GM12878 (cell line): ENCODE measurements around the gene MYO3B. TPM values are rescaled to one million over a fixed set of nuclear protein-coding genes. Genes with fewer than 3 reads are reported as not detected.
A peak's percentile ranks its signal among the peaks of the same experiment; 100 is the strongest.

ENCODE experiments used
- ATAC-seq: fragments of 200-7000 bp; cut with Tn5 transposase; 3 replicates; pipeline ENCODE4 v1.9.1; 2020; ENCODE audit warnings: mild to moderate bottlenecking, moderate library complexity
- BruUV-seq: library from RNA; stranded (reverse); fragments of 400-500 nt; replicated peaks from 2 replicates; lab custom pipeline; 2021; lab: Mats Ljungman, UMichigan
- CTCF ChIA-PET: fragments of 300-600 bp; sonication (Branson Sonifier 250); formaldehyde crosslinking; extraction: SDS; loops from one replicate; lab custom pipeline; 2021; ENCODE audit warnings: inconsistent platforms; lab: Yijun Ruan, JAX
- POLR2A ChIA-PET: fragments of 350-600 bp; formaldehyde crosslinking; extraction: SDS; loops from one replicate; lab custom pipeline; 2021; ENCODE audit warnings: inconsistent platforms; lab: Charles Lee
- RAD21 ChIA-PET: fragments of 300-600 bp; sonication (Branson Sonifier 250); formaldehyde crosslinking; loops from one replicate; lab custom pipeline; 2023; ENCODE audit warnings: antibody characterized with exemption; ENCODE audit not compliant: unreplicated experiment; lab: Charles Lee
- SMC1A ChIA-PET: fragments of 300-600 bp; sonication (Branson Sonifier 250); formaldehyde crosslinking; loops from one replicate; lab custom pipeline; 2023; ENCODE audit not compliant: unreplicated experiment, uncharacterized antibody; lab: Charles Lee
- DNase-seq: peaks from one replicate; pipeline ENCODE4 v3.0.0-alpha.2; 2011; ENCODE audit warnings: low read depth, low spot score
- FAIRE-seq: peaks from 3 replicates; lab custom pipeline; 2011; peaks lifted over from hg19 to GRCh38; lab: Jason Lieb, UNC
- H2AFZ ChIP-seq: 2 replicates; pipeline ENCODE4 v1.6.0; 2011; ENCODE audit warnings: low read depth, low read length, control low read depth; ENCODE audit not compliant: control insufficient read depth
- H3K27ac ChIP-seq: 2 replicates; pipeline ENCODE4 v1.5.1; 2011; ENCODE audit warnings: control low read depth; ENCODE audit not compliant: control insufficient read depth, insufficient read depth
- H3K27me3 ChIP-seq, 2 experiments: replicated peaks in 1 of 2; 2 replicates each; pipeline versions ENCODE4 v1.6.0 to v1.6.1; 2011; ENCODE audit warnings: low read length in 1 of 2; ENCODE audit not compliant: control insufficient read depth in 2 of 2, insufficient read depth in 2 of 2
- H3K36me3 ChIP-seq, 2 experiments: 2 replicates each; pipeline ENCODE4 v1.5.1; 2011; ENCODE audit warnings: low read length in 1 of 2; ENCODE audit not compliant: control insufficient read depth in 2 of 2, insufficient read depth in 2 of 2
- H3K4me1 ChIP-seq: 2 replicates; pipeline ENCODE4 v1.6.1; 2011; ENCODE audit warnings: mild to moderate bottlenecking, low read length, moderate library complexity, mixed read lengths; ENCODE audit not compliant: control insufficient read depth, insufficient read depth
- H3K4me2 ChIP-seq: 2 replicates; pipeline ENCODE4 v1.6.0; 2011; ENCODE audit warnings: control low read depth; ENCODE audit not compliant: control insufficient read depth, insufficient read depth
- H3K4me3 ChIP-seq: fragments of 200-600 bp; sonication (generic); 2 replicates; pipeline ENCODE4 v1.5.1; 2016
- H3K79me2 ChIP-seq: 2 replicates; pipeline ENCODE4 v1.6.0; 2011; ENCODE audit warnings: low read length; ENCODE audit not compliant: control insufficient read depth, insufficient read depth
- H3K9ac ChIP-seq: 2 replicates; pipeline ENCODE4 v1.8.0; 2011; ENCODE audit warnings: low read length, control low read depth, mixed read lengths; ENCODE audit not compliant: control insufficient read depth, insufficient read depth
- H3K9me3 ChIP-seq: replicated peaks from 3 replicates; pipeline ENCODE4 v1.5.1; 2011; ENCODE audit warnings: mild to moderate bottlenecking, low read length; ENCODE audit not compliant: control insufficient read depth, insufficient read depth
- H4K20me1 ChIP-seq: 2 replicates; pipeline ENCODE4 v1.6.0; 2011; ENCODE audit not compliant: control insufficient read depth, insufficient read depth
- CUX1 ChIP-seq: IDR thresholded peaks from 2 replicates; pipeline ENCODE4 v1.6.1; 2012; ENCODE audit warnings: improper control_type of control experiment, low read depth, low read length; ENCODE audit not compliant: insufficient replicate concordance
- EGR1 ChIP-seq, 2 experiments: IDR thresholded peaks; 1 replicate in 1 of 2; 2 replicates in 1 of 2; pipeline ENCODE4 v1.6.1; 2011 to 2012; ENCODE audit warnings: low read depth in 2 of 2, low read length in 2 of 2, borderline replicate concordance in 1 of 2, mild to moderate bottlenecking in 1 of 2, moderate library complexity in 1 of 2
- HSF1 ChIP-seq: fragments of 150-350 bp; IDR thresholded peaks from 2 replicates; pipeline ENCODE4 v1.6.1; 2014; ENCODE audit warnings: mild to moderate bottlenecking, low read depth, low read length
- LARP7 ChIP-seq: fragments of 450-650 bp; IDR thresholded peaks from 2 replicates; pipeline ENCODE4 v1.6.1; 2017; ENCODE audit warnings: mild to moderate bottlenecking
- SIX5 ChIP-seq: IDR thresholded peaks from 2 replicates; pipeline ENCODE4 v1.6.1; 2011; ENCODE audit warnings: mild to moderate bottlenecking, low read depth, low read length, moderate library complexity; ENCODE audit not compliant: severe bottlenecking
- SMARCA5 ChIP-seq: fragments of 450-650 bp; IDR thresholded peaks from 2 replicates; pipeline ENCODE4 v1.6.1; 2017; ENCODE audit warnings: mild to moderate bottlenecking
- TBL1XR1 ChIP-seq: IDR thresholded peaks from 2 replicates; pipeline ENCODE4 v1.6.1; 2012; ENCODE audit warnings: low read depth, low read length, improper control_type of control experiment
- ZBED1 ChIP-seq: IDR thresholded peaks from 2 replicates; pipeline ENCODE4 v1.6.1; 2016; ENCODE audit warnings: borderline replicate concordance
- ZNF24 ChIP-seq: fragments of 450-650 bp; IDR thresholded peaks from 2 replicates; pipeline ENCODE4 v1.6.1; 2017; ENCODE audit warnings: antibody characterized with exemption, mild to moderate bottlenecking
- WGBS: methylation state at CpG from one replicate; pipeline ENCODE4 v1.1.6; 2016; ENCODE audit warnings: low lambda C conversion rate; ENCODE audit not compliant: insufficient replicate concordance, insufficient coverage; ENCODE audit errors: missing lambda C conversion rate; 5-methylcytosine and 5-hydroxymethylcytosine counted together
- in situ Hi-C: fragments of 300-500 bp; cut with MboI; formaldehyde crosslinking; loops from 9 replicates; pipeline ENCODE4 v1.14.3; 2018; ENCODE audit warnings: mixed read lengths
- intact Hi-C: fragments of 100-400 bp; cut with micrococcal nuclease; formaldehyde crosslinking; loops from one replicate; pipeline ENCODE4 v1.14.2; 2022; ENCODE audit not compliant: unreplicated experiment
- polyA plus RNA-seq, 11 experiments: library from polyadenylated mRNA; depleted of rRNA in 4 of 11; unstranded in 6 of 11; stranded (reverse) in 5 of 11; fragments of >200 nt; fragmentation: Nextera tagmentation in 4 of 11; fragmentation: Illumina TruSeq in 1 of 11; extraction: Ambion mirVana in 4 of 11; extraction: Trizol in 1 of 11; gene quantifications; 1 replicate in 1 of 11; 2 replicates in 10 of 11; pipeline versions ENCODE4 v1.2.1 to v1.2.3, GENCODE V29; 2011 to 2016; ENCODE audit warnings: inconsistent platforms in 2 of 11, missing spikeins in 2 of 11, low read depth in 1 of 11
- total RNA-seq, 4 experiments: library from RNA; depleted of rRNA in 3 of 4; stranded (reverse); fragments of >200 nt in 3 of 4; fragmentation: Illumina TruSeq in 1 of 4; extraction: Trizol in 1 of 4; gene quantifications; 2 replicates each; pipeline versions ENCODE4 v1.2.1 to v1.2.3, GENCODE V29; 2013 to 2021
- TF ChIP-seq, protein P1 (sequence below): fragments of 450-650 bp; IDR thresholded peaks from 2 replicates; pipeline ENCODE4 v1.6.1; 2018; ENCODE audit warnings: mild to moderate bottlenecking, low read depth, moderate library complexity; ENCODE audit not compliant: partially characterized antibody
- TF ChIP-seq, protein P2 (sequence below): IDR thresholded peaks from 2 replicates; pipeline ENCODE4 v1.6.1; 2012; ENCODE audit warnings: low read depth, low read length, improper control_type of control experiment

The MYO3B gene
- total and polyA plus RNA-seq, 10 of the 15 experiments (the other 5 are each of a cell fraction or from before 2014, with no cell fraction given), result 1.1 to 7.1 (median 2.1) TPM

DNA sequence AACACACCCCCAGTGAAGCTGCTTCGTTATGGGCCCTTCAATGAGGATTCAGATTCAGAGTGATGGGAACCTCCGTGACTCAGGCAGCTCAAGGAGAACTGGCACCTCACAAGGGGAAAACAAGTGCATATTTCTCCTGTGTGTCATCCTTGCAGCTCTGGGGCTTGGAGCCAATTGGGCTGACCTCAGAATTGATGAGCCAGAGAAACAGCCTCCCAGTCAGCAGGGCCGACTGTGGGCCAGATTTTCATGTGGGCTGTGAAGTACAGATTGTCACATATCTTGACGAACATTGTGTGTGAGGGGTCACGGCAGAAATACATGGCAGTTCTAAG is 347.6 kb downstream of the MYO3B start (continued):
- TF ChIP-seq, protein P1, sequence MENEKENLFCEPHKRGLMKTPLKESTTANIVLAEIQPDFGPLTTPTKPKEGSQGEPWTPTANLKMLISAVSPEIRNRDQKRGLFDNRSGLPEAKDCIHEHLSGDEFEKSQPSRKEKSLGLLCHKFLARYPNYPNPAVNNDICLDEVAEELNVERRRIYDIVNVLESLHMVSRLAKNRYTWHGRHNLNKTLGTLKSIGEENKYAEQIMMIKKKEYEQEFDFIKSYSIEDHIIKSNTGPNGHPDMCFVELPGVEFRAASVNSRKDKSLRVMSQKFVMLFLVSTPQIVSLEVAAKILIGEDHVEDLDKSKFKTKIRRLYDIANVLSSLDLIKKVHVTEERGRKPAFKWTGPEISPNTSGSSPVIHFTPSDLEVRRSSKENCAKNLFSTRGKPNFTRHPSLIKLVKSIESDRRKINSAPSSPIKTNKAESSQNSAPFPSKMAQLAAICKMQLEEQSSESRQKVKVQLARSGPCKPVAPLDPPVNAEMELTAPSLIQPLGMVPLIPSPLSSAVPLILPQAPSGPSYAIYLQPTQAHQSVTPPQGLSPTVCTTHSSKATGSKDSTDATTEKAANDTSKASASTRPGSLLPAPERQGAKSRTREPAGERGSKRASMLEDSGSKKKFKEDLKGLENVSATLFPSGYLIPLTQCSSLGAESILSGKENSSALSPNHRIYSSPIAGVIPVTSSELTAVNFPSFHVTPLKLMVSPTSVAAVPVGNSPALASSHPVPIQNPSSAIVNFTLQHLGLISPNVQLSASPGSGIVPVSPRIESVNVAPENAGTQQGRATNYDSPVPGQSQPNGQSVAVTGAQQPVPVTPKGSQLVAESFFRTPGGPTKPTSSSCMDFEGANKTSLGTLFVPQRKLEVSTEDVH, result no peak

- CTCF ChIA-PET, result interaction anchor here (0.9 to 4.5 kb wide), 12 partner anchors 10 to 151 kb away, joined by 3 to 27 read pairs (median 5); no protein-coding TSS in a partner anchor
- no TSS peak for BruUV-seq
- no peak for FAIRE-seq
- TF ChIP-seq EGR1 (IDR thresholded peaks at IDR 0.05; ENCODE audit: borderline replicate concordance in 1 of 2, low read depth in 2 of 2, low read length in 2 of 2), result no peak
- no peak for TF ChIP-seq LARP7
- TF ChIP-seq ZNF24, result no peak
- no peak for TF ChIP-seq ZBED1
- TF ChIP-seq, protein P2, sequence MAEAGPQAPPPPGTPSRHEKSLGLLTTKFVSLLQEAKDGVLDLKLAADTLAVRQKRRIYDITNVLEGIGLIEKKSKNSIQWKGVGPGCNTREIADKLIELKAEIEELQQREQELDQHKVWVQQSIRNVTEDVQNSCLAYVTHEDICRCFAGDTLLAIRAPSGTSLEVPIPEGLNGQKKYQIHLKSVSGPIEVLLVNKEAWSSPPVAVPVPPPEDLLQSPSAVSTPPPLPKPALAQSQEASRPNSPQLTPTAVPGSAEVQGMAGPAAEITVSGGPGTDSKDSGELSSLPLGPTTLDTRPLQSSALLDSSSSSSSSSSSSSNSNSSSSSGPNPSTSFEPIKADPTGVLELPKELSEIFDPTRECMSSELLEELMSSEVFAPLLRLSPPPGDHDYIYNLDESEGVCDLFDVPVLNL, result no peak
- no peak for TF ChIP-seq CUX1
- no peak for TF ChIP-seq SIX5
- TF ChIP-seq SMARCA5, result no peak
- no peak for TF ChIP-seq HSF1
- no peak for TF ChIP-seq TBL1XR1
These were observed 352.4 kb downstream of the MYO3B start for GRCh38 chr2:170530284-170530745.

More at GRCh38 chr2:170530284-170530745, 352.4 kb downstream of the MYO3B start:
- DNase-seq, result no peak
- intact Hi-C loops, result no loop called here
- Histone ChIP-seq H3K27me3 (no peaks in the 10 kb centered on the region), H3K79me2 (no peaks in the 10 kb centered on the region), H3K4me3 (no peak overlapping the region), H3K9me3 (no peaks in the 10 kb centered on the region), H3K4me1 (peaks cover 4% of the 10 kb centered on the region; the same call in 1 of the 2 replicates), H4K20me1 (no peaks in the 10 kb centered on the region), H3K9ac (no peak overlapping the region), H2AFZ (no peak overlapping the region), H3K36me3 (no peaks in the 10 kb centered on the region), H3K27ac (no peak overlapping the region), H3K4me2 (no peak overlapping the region)
- ChIA-PET SMC1A (interaction anchor here (1.0 to 12.2 kb wide), 12 partner anchors 9 to 154 kb away, joined by 3 to 203 read pairs (median 8); no protein-coding TSS in a partner anchor), RAD21 (interaction anchor here (0.7 to 4.7 kb wide), 12 partner anchors 10 to 152 kb away, joined by 3 to 27 read pairs (median 6); no protein-coding TSS in a partner anchor), POLR2A (interaction anchor here (1.1 to 1.8 kb wide), 5 partner anchors 10 to 150 kb away, joined by 3 to 8 read pairs (median 5); no protein-coding TSS in a partner anchor)
- ATAC-seq, result peak; percentile 13; the same call in 2 of the 3 replicates
- 8% methylated on average over 7 of the region's 7 CpGs for WGBS
- in situ Hi-C loops, result no loop called here
